Trophoblast cell (in vitro differentiated cells and primary cell): ENCODE measurements around the gene MAMLD1.

Experiments
- DNase-seq, 2 donors: peaks; one replicate each; pipeline ENCODE4 v3.0.0-alpha.2; 2016
- H2AFZ ChIP-seq: 2 replicates; pipeline ENCODE4 v1.6.1; 2013; ENCODE audit warnings: low read length, moderate library complexity, mild to moderate bottlenecking; ENCODE audit not compliant: insufficient read depth, poor library complexity
- H2AK5ac ChIP-seq: 2 replicates; pipeline ENCODE4 v1.6.1; 2013; ENCODE audit warnings: mild to moderate bottlenecking, low read length
- H2BK120ac ChIP-seq: 2 replicates; pipeline ENCODE4 v1.6.1; 2013; ENCODE audit warnings: low read length, mild to moderate bottlenecking, moderate library complexity; ENCODE audit not compliant: insufficient read depth, poor library complexity
- H2BK12ac ChIP-seq: 2 replicates; pipeline ENCODE4 v1.6.1; 2013; ENCODE audit warnings: mild to moderate bottlenecking, low read length, moderate library complexity
- H2BK5ac ChIP-seq: 2 replicates; pipeline ENCODE4 v1.6.1; 2013; ENCODE audit warnings: low read length, low read depth, moderate library complexity, mild to moderate bottlenecking; ENCODE audit not compliant: poor library complexity
- H3K14ac ChIP-seq: 2 replicates; pipeline ENCODE4 v1.6.1; 2013; ENCODE audit warnings: mild to moderate bottlenecking, low read length
- H3K18ac ChIP-seq: 2 replicates; pipeline ENCODE4 v1.6.1; 2013; ENCODE audit warnings: mild to moderate bottlenecking, low read length
- H3K23ac ChIP-seq: 2 replicates; pipeline ENCODE4 v1.6.1; 2013; ENCODE audit warnings: low read length
- H3K27ac ChIP-seq: 2 replicates; pipeline ENCODE4 v1.5.1; 2013; ENCODE audit warnings: low read depth, mild to moderate bottlenecking, inconsistent platforms, low read length, moderate library complexity
- H3K27me3 ChIP-seq: 2 replicates; pipeline ENCODE4 v1.6.1; 2013; ENCODE audit warnings: inconsistent platforms, mild to moderate bottlenecking, low read length, moderate library complexity; ENCODE audit not compliant: insufficient read depth
- H3K36me3 ChIP-seq, 2 experiments: 1 replicate in 1 of 2; 2 replicates in 1 of 2; pipeline ENCODE4 v1.6.1; 2013; ENCODE audit warnings: low read length in 2 of 2, mild to moderate bottlenecking in 2 of 2, moderate library complexity in 1 of 2; ENCODE audit not compliant: insufficient read depth in 2 of 2, control insufficient read depth in 1 of 2
- H3K4ac ChIP-seq: 2 replicates; pipeline ENCODE4 v1.6.1; 2013; ENCODE audit warnings: low read depth, mild to moderate bottlenecking, low read length, moderate library complexity
- H3K4me1 ChIP-seq, 2 experiments: 1 replicate in 1 of 2; 2 replicates in 1 of 2; pipeline ENCODE4 v1.6.1; 2013; ENCODE audit warnings: low read length in 2 of 2, mild to moderate bottlenecking in 2 of 2, moderate library complexity in 1 of 2; ENCODE audit not compliant: insufficient read depth in 2 of 2, control insufficient read depth in 1 of 2
- H3K4me2 ChIP-seq: 2 replicates; pipeline ENCODE4 v1.6.1; 2013; ENCODE audit warnings: inconsistent platforms, mild to moderate bottlenecking, low read length, moderate library complexity
- H3K4me3 ChIP-seq: 2 replicates; pipeline ENCODE4 v1.5.1; 2013; ENCODE audit warnings: mild to moderate bottlenecking, low read depth, low read length, inconsistent platforms
- H3K79me1 ChIP-seq: one replicate; pipeline ENCODE4 v1.6.1; 2013; ENCODE audit warnings: low read length
- H3K79me2 ChIP-seq: 2 replicates; pipeline ENCODE4 v1.6.1; 2013; ENCODE audit warnings: low read length, mild to moderate bottlenecking; ENCODE audit not compliant: control insufficient read depth, insufficient read depth, poor library complexity
- H3K9ac ChIP-seq: 2 replicates; pipeline ENCODE4 v1.6.1; 2013; ENCODE audit warnings: mild to moderate bottlenecking, low read length
- H3K9me3 ChIP-seq: 2 replicates; pipeline ENCODE4 v1.6.1; 2013; ENCODE audit warnings: low read depth, mild to moderate bottlenecking, control low read depth, inconsistent platforms, low read length; ENCODE audit not compliant: insufficient read depth
- H4K12ac ChIP-seq: 2 replicates; pipeline ENCODE4 v1.6.1; 2013; ENCODE audit warnings: low read depth, mild to moderate bottlenecking, low read length, moderate library complexity
- H4K8ac ChIP-seq: 2 replicates; pipeline ENCODE4 v1.6.1; 2013; ENCODE audit warnings: low read depth, mild to moderate bottlenecking, low read length, moderate library complexity
- H4K91ac ChIP-seq: one replicate; pipeline ENCODE4 v1.6.1; 2013; ENCODE audit warnings: low read depth, mild to moderate bottlenecking, low read length, moderate library complexity
- WGBS: extraction: QIAGEN DNeasy Blood & Tissue Kit; methylation state at CpG from one replicate; pipeline ENCODE4 v1.1.7; 2013; ENCODE audit warnings: missing lambda C conversion rate; ENCODE audit not compliant: insufficient read length, insufficient coverage; ENCODE audit errors: extremely low coverage; 5-methylcytosine and 5-hydroxymethylcytosine counted together

Gene MAMLD1

DNA sequence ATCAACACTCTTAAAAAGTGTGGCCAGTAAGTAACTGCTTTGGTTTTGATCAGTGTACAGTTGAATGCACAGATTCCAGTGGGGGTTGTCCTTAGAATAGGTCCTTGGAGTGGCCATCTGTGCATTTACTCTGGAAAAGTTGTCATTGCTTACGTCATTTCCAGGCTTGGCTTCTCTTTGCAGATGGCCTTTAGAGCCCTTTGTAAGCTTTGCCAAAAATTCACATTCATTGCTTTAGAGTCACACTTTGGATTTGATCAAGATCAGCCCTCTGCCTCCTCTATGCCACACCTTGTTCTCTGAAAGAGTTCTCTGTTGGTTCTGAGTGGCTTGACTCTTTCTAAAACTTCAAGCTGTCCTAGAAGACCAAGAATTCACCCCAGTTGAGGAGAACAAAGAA, 83.9 kb downstream of the MAMLD1 start:
- WGBS = no CpG with 5 or more reads among the region's 1 CpG
- Histone ChIP-seq H3K4ac (no peak overlapping the region), H3K4me2 (no peak overlapping the region)

GRCh38 chrX:150449313-150449712, 86.2 kb downstream of the MAMLD1 start:
- H2BK12ac ChIP-seq = no peak overlapping the region
- no peak overlapping the region for H4K12ac ChIP-seq
- H2BK120ac ChIP-seq = no peak overlapping the region
- H3K9ac ChIP-seq = no peak overlapping the region
- H2AFZ ChIP-seq = no peak overlapping the region
- no peak overlapping the region for H3K27ac ChIP-seq
- H4K91ac ChIP-seq = no peak overlapping the region
- WGBS = no CpG with 5 or more reads among the region's 5 CpGs
- no peaks in the 10 kb centered on the region for H3K9me3 ChIP-seq
- no peak overlapping the region for H3K18ac ChIP-seq
- no peak overlapping the region for H4K8ac ChIP-seq
- no peak overlapping the region for H3K4me3 ChIP-seq
- H3K79me1 ChIP-seq = no peaks in the 10 kb centered on the region
- H3K14ac ChIP-seq = no peak overlapping the region
- no peaks in the 10 kb centered on the region for H3K4me1 ChIP-seq
- no peak overlapping the region for H2BK5ac ChIP-seq
- H3K4me2 ChIP-seq = no peak overlapping the region
- no peak overlapping the region for H3K4ac ChIP-seq
- no peak overlapping the region for H2AK5ac ChIP-seq
- no peak overlapping the region for H3K23ac ChIP-seq
- no peak for DNase-seq
- H3K27me3 ChIP-seq = no peaks in the 10 kb centered on the region
- H3K36me3 ChIP-seq = no peaks in the 10 kb centered on the region
- H3K79me2 ChIP-seq = no peaks in the 10 kb centered on the region

More for the DNA sequence above, 83.9 kb downstream of the MAMLD1 start:
- Histone ChIP-seq H2AFZ (no peak overlapping the region), H3K9ac (no peak overlapping the region), H4K12ac (no peak overlapping the region), H2BK120ac (no peak overlapping the region), H3K27ac (no peak overlapping the region), H3K27me3 (no peaks in the 10 kb centered on the region), H4K8ac (no peak overlapping the region), H2BK5ac (no peak overlapping the region), H3K23ac (no peak overlapping the region), H3K14ac (no peak overlapping the region), H3K79me2 (no peaks in the 10 kb centered on the region), H2AK5ac (no peak overlapping the region), H3K79me1 (no peaks in the 10 kb centered on the region), H3K9me3 (no peaks in the 10 kb centered on the region), H4K91ac (no peak overlapping the region), H3K18ac (no peak overlapping the region), H3K4me1 (no peaks in the 10 kb centered on the region), H3K36me3 (no peaks in the 10 kb centered on the region), H3K4me3 (no peak overlapping the region), H2BK12ac (no peak overlapping the region)
- DNase-seq = no peak

- Histone ChIP-seq H3K18ac (no peak overlapping the region), H3K36me3 (no peaks in the 10 kb centered on the region), H2AK5ac (no peak overlapping the region), H3K79me2 (no peaks in the 10 kb centered on the region), H3K79me1 (no peaks in the 10 kb centered on the region), H3K14ac (no peak overlapping the region), H2AFZ (no peak overlapping the region), H4K12ac (no peak overlapping the region), H2BK120ac (no peak overlapping the region), H2BK5ac (no peak overlapping the region), H3K27ac (no peak overlapping the region), H3K4ac (no peak overlapping the region), H3K4me2 (no peak overlapping the region), H3K4me3 (no peak overlapping the region), H4K8ac (no peak overlapping the region), H3K9me3 (no peaks in the 10 kb centered on the region), H2BK12ac (no peak overlapping the region), H4K91ac (no peak overlapping the region), H3K23ac (no peak overlapping the region), H3K4me1 (no peaks in the 10 kb centered on the region), H3K9ac (no peak overlapping the region), H3K27me3 (no peaks in the 10 kb centered on the region)
- no peak for DNase-seq
- no CpG with 5 or more reads among the region's 5 CpGs for WGBS
Observed at GRCh38 chrX:150450519-150451177, 87.5 kb downstream of the MAMLD1 start.

GRCh38 chrX:150451953-150452352, 88.8 kb downstream of the MAMLD1 start:
- no peak overlapping the region for H3K14ac ChIP-seq
- H3K4me2 ChIP-seq = no peak overlapping the region
- no peaks in the 10 kb centered on the region for H3K27me3 ChIP-seq
- H3K4me3 ChIP-seq = no peak overlapping the region
- DNase-seq = no peak
- H3K4me1 ChIP-seq = no peaks in the 10 kb centered on the region
- no peak overlapping the region for H2BK120ac ChIP-seq
- H3K4ac ChIP-seq = no peak overlapping the region
- H2AK5ac ChIP-seq = no peak overlapping the region
- H4K91ac ChIP-seq = no peak overlapping the region
- no CpG with 5 or more reads among the region's 3 CpGs for WGBS
- H3K27ac ChIP-seq = no peak overlapping the region
- no peak overlapping the region for H2BK5ac ChIP-seq
- no peaks in the 10 kb centered on the region for H3K79me1 ChIP-seq
- H3K9ac ChIP-seq = no peak overlapping the region
- no peak overlapping the region for H4K8ac ChIP-seq
- no peak overlapping the region for H2AFZ ChIP-seq
- no peak overlapping the region for H3K18ac ChIP-seq
- no peaks in the 10 kb centered on the region for H3K9me3 ChIP-seq
- H3K23ac ChIP-seq = no peak overlapping the region
- no peak overlapping the region for H4K12ac ChIP-seq
- no peaks in the 10 kb centered on the region for H3K36me3 ChIP-seq
- H3K79me2 ChIP-seq = no peaks in the 10 kb centered on the region
- H2BK12ac ChIP-seq = no peak overlapping the region
